Esophagus (tissue), 2 donors: ENCODE measurements around the gene RGCC. TPM values are rescaled to one million over a fixed set of nuclear protein-coding genes. Genes with fewer than 3 reads are reported as not detected.

ENCODE experiments used
- H3K27ac ChIP-seq, 2 donors: one replicate each; pipeline ENCODE4 v1.5.1; 2013; ENCODE audit warnings: low read depth in 2 of 2, mild to moderate bottlenecking in 2 of 2, inconsistent platforms in 1 of 2, low read length in 1 of 2, moderate library complexity in 1 of 2
- H3K27me3 ChIP-seq, 2 donors: one replicate each; pipeline ENCODE4 v1.6.1; 2013; ENCODE audit warnings: low read length in 2 of 2, control low read depth in 1 of 2, mild to moderate bottlenecking in 1 of 2; ENCODE audit not compliant: insufficient read depth in 2 of 2, control insufficient read depth in 1 of 2
- H3K36me3 ChIP-seq, 2 donors: one replicate each; pipeline ENCODE4 v1.6.1; 2013; ENCODE audit warnings: low read length in 1 of 2; ENCODE audit not compliant: control insufficient read depth in 2 of 2, insufficient read depth in 2 of 2
- H3K4me1 ChIP-seq, 2 donors: one replicate each; pipeline ENCODE4 v1.6.1; 2013; ENCODE audit warnings: low read length in 1 of 2; ENCODE audit not compliant: control insufficient read depth in 2 of 2, insufficient read depth in 2 of 2
- H3K4me3 ChIP-seq, 2 donors: one replicate each; pipeline ENCODE4 v1.5.1; 2013; ENCODE audit warnings: low read length in 2 of 2, mild to moderate bottlenecking in 2 of 2, low read depth in 1 of 2, moderate library complexity in 1 of 2
- H3K9me3 ChIP-seq, 2 donors: one replicate each; pipeline ENCODE4 v1.6.1; 2013; ENCODE audit warnings: mild to moderate bottlenecking in 2 of 2, low read depth in 1 of 2, low read length in 1 of 2, moderate library complexity in 1 of 2; ENCODE audit not compliant: control insufficient read depth in 2 of 2, insufficient read depth in 1 of 2
- WGBS, 2 donors: extraction: QIAGEN DNeasy Blood & Tissue Kit; methylation state at CpG; one replicate each; pipeline ENCODE4 v1.1.7; 2013; 5-methylcytosine and 5-hydroxymethylcytosine counted together
- polyA plus RNA-seq, 2 donors: library from polyadenylated mRNA; stranded (reverse); fragments of 200-250 nt; gene quantifications; one replicate each; pipeline ENCODE4 v1.2.3, GENCODE V29; 2013
- donor health status: healthy with polysubstance abuse.
- donor health status: Bipolar disorder and iron deficiency.

The RGCC gene
- polyA plus RNA-seq, 2 donors: 7.9 to 8.0 TPM

DNA sequence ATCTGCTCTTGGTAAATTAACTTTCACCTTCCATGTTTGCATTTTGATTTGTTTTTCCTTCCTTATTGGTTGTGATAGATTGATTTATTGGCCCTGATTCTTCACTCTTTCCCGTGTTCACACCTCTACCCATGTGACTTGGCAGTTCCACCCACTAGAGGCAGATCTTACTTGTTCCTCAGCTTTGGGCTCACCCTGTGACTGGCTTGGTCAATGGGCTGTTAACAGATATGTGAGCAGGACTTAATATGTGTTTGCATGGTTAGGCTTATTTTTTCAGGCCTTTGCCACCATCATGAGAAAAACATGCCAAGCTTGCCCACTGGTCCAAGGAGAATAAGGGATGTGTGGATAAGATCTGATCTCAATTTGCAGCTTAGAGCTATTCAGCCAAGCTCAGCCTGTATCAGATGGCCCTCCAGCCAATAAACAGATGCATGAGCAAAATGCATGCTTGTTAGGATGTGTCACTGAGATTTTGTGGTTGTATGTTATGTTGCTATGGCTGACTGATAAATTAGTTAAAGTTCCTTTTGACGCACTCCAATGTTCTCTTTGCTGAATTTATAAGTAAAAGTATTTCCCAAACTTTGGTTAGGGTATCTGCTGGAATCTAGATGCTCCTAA lies 48.0 kb downstream of the RGCC start:
- 83 to 90% methylated on average over 2 of the region's 2 CpGs for WGBS, 2 donors
- Histone ChIP-seq H3K36me3 (no peaks in the 10 kb centered on the region), H3K4me1 (no peaks in the 10 kb centered on the region), H3K27me3 (no peaks in the 10 kb centered on the region), H3K27ac (no peak overlapping the region), H3K4me3 (no peak overlapping the region), H3K9me3 (peaks cover 0 to 2% of the 10 kb centered on the region in 2 donors)

DNA sequence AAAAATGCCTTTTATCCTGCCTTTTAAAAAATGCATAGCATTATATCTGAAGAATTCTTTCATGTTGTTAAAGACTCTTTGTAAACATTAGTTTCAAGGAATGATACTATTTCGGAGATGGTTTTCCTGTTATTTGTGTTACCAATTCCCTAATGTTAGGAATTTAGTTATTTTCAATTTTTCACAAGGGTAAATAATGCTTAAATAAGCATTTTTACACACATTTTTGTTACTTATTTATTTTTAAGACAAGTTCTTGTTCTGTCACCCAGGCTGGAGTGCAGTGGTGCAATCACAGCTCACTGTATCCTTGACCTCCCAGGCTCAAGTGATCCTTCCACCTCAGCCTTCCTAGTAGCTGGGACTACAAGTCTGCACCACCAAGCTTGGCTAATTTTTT lies 49.0 kb downstream of the RGCC start:
- Histone ChIP-seq H3K4me1 (no peaks in the 10 kb centered on the region), H3K36me3 (no peaks in the 10 kb centered on the region), H3K4me3 (no peak overlapping the region), H3K27me3 (no peaks in the 10 kb centered on the region), H3K9me3 (peaks cover 0 to 2% of the 10 kb centered on the region in 2 donors), H3K27ac (no peak overlapping the region)
- 89 to 90% methylated on average over 1 of the region's 1 CpG for WGBS, 2 donors

DNA sequence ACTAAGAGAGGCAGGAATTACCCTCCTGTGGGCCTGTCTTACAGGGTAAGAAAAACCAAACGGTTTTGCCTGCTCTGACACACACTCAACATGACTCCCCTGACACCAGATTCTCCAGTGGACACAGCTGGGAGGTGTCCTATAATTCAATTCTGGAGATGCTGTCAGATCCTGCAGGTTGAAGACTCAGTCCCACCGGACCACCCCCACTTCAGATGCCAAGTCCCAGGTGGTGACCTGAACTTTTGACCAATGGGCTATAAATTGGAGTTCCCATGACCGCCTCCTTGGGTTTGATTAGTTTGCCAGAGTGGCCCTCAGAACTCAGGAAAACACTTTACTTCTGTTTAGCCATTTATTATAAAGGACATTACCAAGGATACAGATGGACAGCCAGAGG lies 52.6 kb downstream of the RGCC start:
- Histone ChIP-seq H3K9me3 (peaks cover 0 to 2% of the 10 kb centered on the region in 2 donors), H3K4me3 (no peak overlapping the region), H3K27me3 (no peaks in the 10 kb centered on the region), H3K27ac (no peak overlapping the region), H3K4me1 (no peaks in the 10 kb centered on the region), H3K36me3 (no peaks in the 10 kb centered on the region)
- 77 to 82% methylated on average over 3 of the region's 3 CpGs for WGBS, 2 donors

DNA sequence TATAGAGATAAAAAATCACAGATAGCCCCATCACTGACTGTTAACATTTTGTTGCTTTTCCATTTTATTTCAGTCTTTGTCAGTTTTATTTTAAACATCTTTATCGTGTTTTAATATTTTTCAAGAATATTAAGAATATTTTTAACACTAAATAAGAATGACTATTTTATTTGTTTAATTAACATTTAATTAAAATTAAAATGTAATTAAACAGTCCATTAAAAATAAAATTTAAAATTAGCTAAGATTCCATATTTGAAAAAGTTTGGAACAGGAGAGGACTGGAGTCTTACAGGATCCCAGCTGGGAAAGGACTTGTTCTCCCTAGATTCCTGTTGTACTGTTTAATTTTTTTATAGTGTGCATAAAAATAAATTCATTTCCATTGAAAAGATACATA lies 54.5 kb downstream of the RGCC start:
- Histone ChIP-seq H3K27me3 (no peaks in the 10 kb centered on the region), H3K9me3 (no peaks in the 10 kb centered on the region), H3K36me3 (no peaks in the 10 kb centered on the region), H3K27ac (no peak overlapping the region), H3K4me1 (no peaks in the 10 kb centered on the region), H3K4me3 (no peak overlapping the region)
- WGBS, 2 donors: 95 to 100% methylated on average over 1 of the region's 1 CpG

DNA sequence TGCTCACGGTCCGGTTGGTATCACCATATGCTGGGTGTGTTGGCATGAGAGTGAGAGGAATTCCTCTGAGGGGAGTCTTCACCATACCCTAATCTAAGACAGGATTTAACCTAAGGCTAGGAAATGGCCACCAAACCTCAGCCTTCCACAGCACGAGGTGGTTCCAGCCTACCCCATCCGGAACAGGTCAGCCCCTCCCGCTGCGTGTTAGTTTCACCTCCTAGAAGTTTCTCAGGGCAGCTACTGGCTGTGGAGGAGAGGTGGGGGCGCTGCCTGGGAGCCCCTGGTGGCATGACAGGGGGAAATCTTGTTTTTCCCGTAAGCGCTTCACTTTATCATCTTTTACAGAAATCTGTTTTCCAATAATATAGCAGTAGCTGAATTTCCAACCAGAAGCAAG lies 55.1 kb downstream of the RGCC start:
- Histone ChIP-seq H3K36me3 (no peaks in the 10 kb centered on the region), H3K27ac (no peak overlapping the region), H3K27me3 (no peaks in the 10 kb centered on the region), H3K4me1 (no peaks in the 10 kb centered on the region), H3K4me3 (no peak overlapping the region), H3K9me3 (no peaks in the 10 kb centered on the region)
- 89 to 93% methylated on average over 9 of the region's 9 CpGs for WGBS, 2 donors

DNA sequence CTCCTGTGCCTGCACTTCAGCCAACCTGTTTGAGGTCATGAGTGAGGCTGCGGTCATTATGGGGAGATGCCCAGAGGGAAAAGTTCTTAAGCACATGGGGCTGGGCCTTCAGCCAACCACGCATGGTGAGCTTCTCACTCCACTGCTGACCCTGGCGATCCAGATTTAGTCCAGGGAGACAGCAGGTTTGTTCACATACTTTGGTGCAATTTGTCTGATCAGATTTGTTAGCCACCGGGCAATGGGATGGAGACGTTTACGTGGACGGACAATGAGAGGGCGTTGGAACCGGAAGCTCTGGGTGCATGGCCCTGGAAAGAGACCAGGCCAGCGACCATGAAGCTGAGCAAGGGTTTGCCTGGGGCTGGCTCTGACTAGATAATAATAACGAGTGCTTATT lies 56.2 kb downstream of the RGCC start:
- Histone ChIP-seq H3K27ac (no peak overlapping the region), H3K4me1 (no peaks in the 10 kb centered on the region), H3K4me3 (no peak overlapping the region), H3K9me3 (peaks cover 0 to 2% of the 10 kb centered on the region in 2 donors), H3K27me3 (no peaks in the 10 kb centered on the region), H3K36me3 (no peaks in the 10 kb centered on the region)
- WGBS, 2 donors: 92 to 95% methylated on average over 11 of the region's 11 CpGs

DNA sequence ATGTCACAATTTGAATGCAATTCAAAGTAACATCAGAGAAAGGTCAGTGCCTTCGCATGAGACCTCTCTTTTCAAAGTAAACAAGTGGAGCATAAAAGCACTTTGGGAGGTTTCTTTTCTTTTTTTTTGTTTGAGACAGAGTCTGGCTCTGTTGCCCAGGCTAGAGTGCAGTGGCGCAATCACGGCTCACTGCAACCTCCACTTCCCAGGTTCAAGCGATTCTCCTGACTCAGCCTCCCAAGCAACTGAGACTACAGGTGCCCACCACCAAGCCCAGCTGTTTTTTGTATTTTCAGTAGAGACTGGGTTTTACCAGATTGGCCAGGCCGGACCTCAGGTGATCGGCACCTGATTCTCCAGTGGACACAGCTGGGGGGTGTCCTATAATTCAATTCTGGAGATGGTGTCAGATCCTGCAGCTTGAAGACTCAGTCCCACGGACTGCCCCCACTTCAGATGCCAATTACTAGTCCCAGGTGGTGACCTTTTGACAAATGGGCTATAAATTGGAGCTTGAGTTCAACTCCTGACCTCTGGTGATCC lies 57.6 kb downstream of the RGCC start:
- H3K9me3 ChIP-seq: peaks cover 0 to 2% of the 10 kb centered on the region in 2 donors
- no peak overlapping the region for H3K4me3 ChIP-seq
- 86 to 90% methylated on average over 7 of the region's 7 CpGs for WGBS, 2 donors
- H3K27ac ChIP-seq: no peak overlapping the region
- H3K4me1 ChIP-seq: no peaks in the 10 kb centered on the region
- no peaks in the 10 kb centered on the region for H3K36me3 ChIP-seq
- no peaks in the 10 kb centered on the region for H3K27me3 ChIP-seq

DNA sequence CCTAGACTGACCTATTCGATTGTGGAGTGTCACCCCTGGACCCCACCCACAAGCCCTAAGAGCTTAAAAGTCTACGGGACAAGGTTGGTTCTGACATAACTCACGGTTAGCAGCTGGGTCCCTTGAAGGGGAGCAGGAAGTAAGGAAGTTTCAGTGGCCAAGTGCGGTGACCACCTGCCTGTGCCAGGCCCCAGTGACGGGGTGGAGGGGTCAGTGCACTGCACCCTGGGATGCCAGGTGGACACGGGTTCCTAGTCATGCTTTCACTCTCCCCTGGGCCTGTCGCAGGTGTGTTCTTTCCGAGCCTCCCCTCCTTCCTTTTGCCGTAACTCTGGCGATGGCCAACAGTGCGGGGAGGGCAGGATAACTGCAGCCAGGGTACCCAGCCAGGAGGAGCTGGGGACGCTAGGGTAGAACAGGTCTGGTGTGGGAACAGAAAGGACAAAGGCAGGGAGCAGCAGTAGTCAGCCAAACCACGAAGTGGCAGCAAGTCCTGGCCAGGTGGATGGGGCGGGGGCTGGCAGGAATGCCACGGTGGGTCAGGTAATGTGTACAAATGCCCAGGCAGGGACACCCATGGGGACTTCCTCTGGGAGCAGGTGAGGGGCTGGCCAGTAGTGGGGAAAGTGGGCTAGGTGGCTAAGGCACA lies 58.3 kb downstream of the RGCC start:
- WGBS, 2 donors: 89 to 91% methylated on average over 14 to 15 of the region's 15 CpGs

DNA sequence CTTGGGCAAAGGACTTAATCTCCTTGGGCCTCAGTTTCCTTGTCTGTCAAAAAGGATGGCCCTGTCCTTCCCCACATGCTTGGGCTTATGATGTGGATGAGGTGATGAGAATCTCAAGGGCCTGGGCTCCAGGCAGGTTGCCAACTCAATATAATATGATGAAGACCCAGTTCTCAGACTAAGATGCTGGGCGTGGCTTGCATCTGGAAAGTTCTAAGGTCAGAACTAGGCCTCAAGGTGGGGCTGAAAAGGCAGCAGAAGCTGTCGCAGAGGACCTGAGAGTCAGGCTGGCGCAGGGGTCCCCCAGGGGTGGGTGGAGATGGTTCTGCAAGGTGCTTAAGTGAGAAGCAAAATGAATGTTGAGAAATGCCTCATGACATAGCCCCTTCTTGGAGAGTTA lies 58.8 kb downstream of the RGCC start:
- no peaks in the 10 kb centered on the region for H3K27me3 ChIP-seq
- no peaks in the 10 kb centered on the region for H3K4me1 ChIP-seq
- peaks cover 0 to 2% of the 10 kb centered on the region in 2 donors for H3K9me3 ChIP-seq
- 94 to 95% methylated on average over 3 of the region's 3 CpGs for WGBS, 2 donors
- H3K4me3 ChIP-seq: no peak overlapping the region
- no peaks in the 10 kb centered on the region for H3K36me3 ChIP-seq
- no peak overlapping the region for H3K27ac ChIP-seq

More for the DNA sequence above, 58.3 kb downstream of the RGCC start:
- no peaks in the 10 kb centered on the region for H3K27me3 ChIP-seq
- no peaks in the 10 kb centered on the region for H3K4me1 ChIP-seq
- H3K9me3 ChIP-seq: peaks cover 0 to 2% of the 10 kb centered on the region in 2 donors
- no peak overlapping the region for H3K4me3 ChIP-seq
- H3K27ac ChIP-seq: no peak overlapping the region
- H3K36me3 ChIP-seq: no peaks in the 10 kb centered on the region

DNA sequence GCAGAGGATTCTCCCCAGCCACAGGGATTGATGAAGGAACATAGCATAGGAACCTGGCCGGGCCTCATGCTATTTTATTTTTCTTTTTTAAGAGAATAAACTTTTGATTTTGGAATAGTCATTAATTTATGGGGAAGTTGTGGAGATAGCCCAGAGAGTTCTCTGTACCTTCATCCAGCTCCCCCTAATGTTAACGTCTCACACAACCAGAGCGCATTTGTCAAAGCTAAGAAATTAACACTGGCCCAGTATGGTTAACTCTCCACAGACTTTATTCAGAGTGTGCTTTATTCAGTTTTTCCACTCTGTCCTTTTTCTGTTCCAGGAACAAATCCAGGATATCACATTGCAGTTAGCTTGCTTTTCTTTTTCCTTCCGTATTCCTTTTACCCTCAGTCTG lies 59.4 kb downstream of the RGCC start:
- WGBS, 2 donors: 91 to 97% methylated on average over 4 of the region's 4 CpGs
- no peaks in the 10 kb centered on the region for H3K36me3 ChIP-seq
- no peaks in the 10 kb centered on the region for H3K27me3 ChIP-seq
- H3K9me3 ChIP-seq: peaks cover 0 to 2% of the 10 kb centered on the region in 2 donors
- H3K27ac ChIP-seq: no peak overlapping the region
- H3K4me1 ChIP-seq: no peaks in the 10 kb centered on the region
- H3K4me3 ChIP-seq: no peak overlapping the region
